GM21737 (cell line): ENCODE results near the gene PRKCQ.
"Not testable (repeated sequence)": the region's sequence is repeated elsewhere in the genome, so short reads cannot be mapped to it uniquely, and the experiment has no call there.

ENCODE experiments used
- ATAC-seq: cut with Tn5 transposase; IDR thresholded peaks from one replicate; pipeline ENCODE4 v1.9.1; 2021; ENCODE audit warnings: mild to moderate bottlenecking, moderate library complexity; ENCODE audit not compliant: unreplicated experiment

The PRKCQ gene

GRCh38 chr10:6595499-6595898 is 15.4 kb upstream of the PRKCQ start:
- ATAC-seq: no peak

GRCh38 chr10:6593241-6593671 is 13.2 kb upstream of the PRKCQ start:
- ATAC-seq: no peak

- no peak for ATAC-seq
Measured at GRCh38 chr10:6592080-6592479, 12.0 kb upstream of the PRKCQ start.

GRCh38 chr10:6591668-6592067 is 11.6 kb upstream of the PRKCQ start:
- ATAC-seq: no peak

GRCh38 chr10:6590100-6590499 is 10.0 kb upstream of the PRKCQ start:
- ATAC-seq: no peak

- no peak for ATAC-seq
Measured at GRCh38 chr10:6589287-6590094, 9.4 kb upstream of the PRKCQ start.

- ATAC-seq: no peak
Measured at GRCh38 chr10:6588845-6589244, 8.8 kb upstream of the PRKCQ start.

GRCh38 chr10:6588082-6588481 is 8.0 kb upstream of the PRKCQ start:
- ATAC-seq: no peak

- no peak for ATAC-seq
Measured at GRCh38 chr10:6586501-6586900, 6.4 kb upstream of the PRKCQ start.

- ATAC-seq: no peak
Measured at GRCh38 chr10:6583447-6583846, 3.4 kb upstream of the PRKCQ start.

GRCh38 chr10:6582913-6583312 is 2.8 kb upstream of the PRKCQ start:
- ATAC-seq: not testable (repeated sequence)

GRCh38 chr10:6582298-6582697 is 2.2 kb upstream of the PRKCQ start:
- ATAC-seq: no peak

- ATAC-seq: no peak
Measured at GRCh38 chr10:6581778-6582228, 1.7 kb upstream of the PRKCQ start.

GRCh38 chr10:6581223-6581622 is 1.1 kb upstream of the PRKCQ start:
- not testable (repeated sequence) for ATAC-seq

- ATAC-seq: peak; percentile 81
Measured at GRCh38 chr10:6580279-6581029, 378 bp upstream of the PRKCQ start.

- no peak for ATAC-seq
Measured at GRCh38 chr10:6579183-6579903, 733 bp downstream of the PRKCQ start.

GRCh38 chr10:6578795-6579182 is 1.3 kb downstream of the PRKCQ start:
- no peak for ATAC-seq

- ATAC-seq: no peak
Measured at GRCh38 chr10:6578251-6578771, 1.8 kb downstream of the PRKCQ start.

- no peak for ATAC-seq
Measured at GRCh38 chr10:6576326-6576725, 3.8 kb downstream of the PRKCQ start.

- no peak for ATAC-seq
Measured at GRCh38 chr10:6574664-6575176, 5.4 kb downstream of the PRKCQ start.

- ATAC-seq: no peak
Measured at GRCh38 chr10:6570893-6571292, 9.2 kb downstream of the PRKCQ start.
